NCI-H446 treated with DMSO at 0.1 percent for 48 hours (cell line): ENCODE measurements around the gene PRDX6.
"Not testable (repeated sequence)": the region's sequence is repeated elsewhere in the genome, so short reads cannot be mapped to it uniquely, and the experiment has no call there.

Experiments
- DNase-seq: peaks from one replicate; lab custom pipeline; 2025; lab: John Stamatoyannopoulos, UW

The PRDX6 gene, protein sequence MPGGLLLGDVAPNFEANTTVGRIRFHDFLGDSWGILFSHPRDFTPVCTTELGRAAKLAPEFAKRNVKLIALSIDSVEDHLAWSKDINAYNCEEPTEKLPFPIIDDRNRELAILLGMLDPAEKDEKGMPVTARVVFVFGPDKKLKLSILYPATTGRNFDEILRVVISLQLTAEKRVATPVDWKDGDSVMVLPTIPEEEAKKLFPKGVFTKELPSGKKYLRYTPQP

DNA sequence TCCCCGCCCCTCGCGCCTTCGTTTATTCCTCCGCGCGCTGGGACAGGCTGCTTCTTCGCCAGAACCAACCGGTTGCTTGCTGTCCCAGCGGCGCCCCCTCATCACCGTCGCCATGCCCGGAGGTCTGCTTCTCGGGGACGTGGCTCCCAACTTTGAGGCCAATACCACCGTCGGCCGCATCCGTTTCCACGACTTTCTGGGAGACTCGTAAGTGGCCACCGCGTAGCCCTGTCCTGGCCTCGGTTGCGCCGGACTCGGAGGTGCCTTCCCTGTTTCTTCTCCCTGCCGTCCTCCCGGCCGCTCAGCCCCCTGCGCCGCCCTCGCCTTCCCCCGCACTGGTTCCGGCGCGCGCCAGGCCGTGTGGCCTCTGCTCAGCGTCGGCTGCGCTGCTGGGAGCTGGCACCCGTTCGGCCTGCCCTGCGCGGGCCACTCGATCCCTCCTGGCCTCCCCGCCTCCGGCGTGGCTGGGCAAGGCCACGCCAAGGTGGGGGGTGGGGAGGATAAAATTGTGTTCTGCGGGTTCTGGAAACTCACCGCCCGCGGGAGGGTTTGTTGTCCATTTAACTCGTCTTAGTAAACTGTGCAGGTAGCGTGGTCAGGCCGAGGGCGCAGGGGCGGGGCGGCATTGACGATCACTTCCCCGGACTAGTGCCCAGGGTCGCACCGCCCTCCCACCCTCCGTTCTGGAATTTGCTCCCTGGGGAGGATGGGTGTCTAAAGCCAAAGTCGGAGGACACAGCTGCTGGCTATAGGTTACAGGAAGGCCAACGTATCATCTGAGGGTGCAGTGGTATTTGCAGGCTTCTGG is at the start of gene PRDX6:
PRDX6 (plus strand) TSS at position 50 of the 808 bp plus-strand sequence; CDS start at position 113, 63 bp downstream.
- peak; percentile 87 for DNase-seq

DNA sequence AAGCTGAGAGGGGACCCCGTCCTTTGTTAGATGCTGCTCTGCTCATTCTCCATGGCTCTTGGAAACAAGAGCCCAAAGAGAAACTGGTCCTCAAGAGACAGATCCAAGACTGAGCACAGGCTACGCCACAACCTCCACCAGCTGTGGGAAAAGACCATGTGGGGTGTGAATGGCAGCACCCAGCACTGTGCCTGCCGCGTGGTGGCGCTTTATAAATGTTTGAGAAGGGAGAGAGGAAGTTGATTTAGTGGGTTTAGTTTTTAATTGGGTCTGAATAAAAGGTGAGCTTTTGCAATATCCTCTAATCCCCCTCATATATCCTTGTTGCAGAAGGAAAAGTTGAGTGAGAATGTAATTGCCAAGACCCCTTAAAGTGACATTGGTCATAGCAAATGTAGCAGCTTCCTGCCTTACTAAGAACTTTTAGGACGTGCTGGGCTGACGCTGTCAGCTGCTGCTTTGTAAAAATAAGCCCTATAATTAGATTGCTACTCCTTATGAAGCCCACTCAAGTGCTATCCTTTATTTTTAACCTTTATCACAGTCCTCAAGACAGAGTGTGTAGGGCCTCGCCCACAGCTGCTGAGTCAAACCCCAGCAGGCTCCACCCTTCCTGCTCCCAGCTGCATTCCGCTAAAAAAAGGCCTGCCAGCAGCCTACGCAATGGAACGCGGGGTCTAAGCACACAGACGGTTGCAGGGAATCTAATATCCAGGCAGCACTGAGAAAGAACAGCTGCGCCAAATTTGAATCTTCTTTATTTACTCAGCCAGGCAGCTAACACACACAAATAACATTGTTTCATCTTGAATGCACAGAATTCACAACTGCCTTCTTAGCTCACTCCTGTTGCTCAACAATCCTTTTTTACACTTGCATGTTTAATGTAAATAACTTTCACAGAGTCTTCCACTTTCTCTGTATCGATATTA is 47.4 kb upstream of the PRDX6 start:
- peak; percentile 20 for DNase-seq

DNA sequence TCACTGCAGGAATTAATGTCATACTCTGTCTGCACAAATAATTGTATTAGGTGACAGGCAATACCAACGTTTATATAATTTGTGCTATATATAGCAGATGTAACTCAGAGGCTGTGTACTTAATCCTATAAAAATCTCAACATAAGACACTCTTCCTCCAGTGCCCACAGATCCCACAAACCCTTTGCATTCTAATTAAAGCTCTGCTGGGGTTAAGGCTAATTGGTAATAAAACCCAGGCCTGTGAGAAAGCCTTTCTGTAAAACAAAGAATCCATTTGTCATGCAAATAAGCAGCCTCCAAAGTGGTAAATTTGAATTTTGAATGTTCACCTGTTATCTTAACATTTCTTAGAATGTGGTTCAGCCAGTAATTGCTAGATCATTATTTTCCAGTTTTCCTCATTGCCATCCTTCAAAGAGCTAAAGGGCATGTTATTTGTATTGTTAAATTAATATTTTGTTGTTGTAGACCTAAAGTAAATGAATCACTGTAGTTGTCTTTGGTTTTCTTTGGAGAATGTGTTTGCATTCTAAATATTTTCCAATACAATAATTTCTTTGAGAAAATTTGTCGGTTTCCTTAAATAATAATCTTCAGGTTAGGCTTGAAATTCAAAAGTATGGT is 46.3 kb upstream of the PRDX6 start:
- no peak for DNase-seq

DNA sequence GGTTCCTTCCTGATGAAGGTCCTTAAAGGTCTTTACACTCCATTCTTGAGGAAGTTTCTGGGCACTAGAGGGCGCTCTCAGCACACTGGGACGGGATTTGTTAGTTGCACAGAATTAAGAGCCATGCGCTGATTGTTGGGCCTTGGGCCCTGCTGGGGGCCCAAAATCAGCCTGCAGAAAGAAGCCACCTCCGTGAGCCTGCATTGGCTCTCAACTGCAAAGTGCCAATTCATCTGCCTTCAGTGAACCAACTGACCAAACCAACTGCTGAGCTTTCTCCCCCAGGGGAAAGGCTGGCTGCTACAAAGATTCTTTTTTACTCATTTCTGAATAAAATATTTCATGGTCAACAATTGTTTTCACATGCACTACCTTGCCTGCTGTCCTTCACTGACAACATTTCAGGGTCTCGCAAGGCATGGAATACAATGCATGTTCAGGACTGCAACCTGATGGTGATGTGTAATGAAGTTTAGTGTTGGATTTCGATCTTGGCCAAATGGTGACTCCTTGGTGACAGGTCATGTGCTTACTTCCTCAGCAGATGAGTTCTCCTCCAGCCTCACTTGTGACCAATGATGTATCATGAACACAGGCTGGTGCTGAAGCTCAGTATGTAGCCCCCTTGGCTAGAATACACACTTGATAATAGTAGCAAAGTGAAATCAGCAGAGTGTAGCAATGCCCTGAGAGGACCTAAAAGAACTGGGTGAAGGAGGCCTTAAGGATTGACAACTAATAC is 45.7 kb upstream of the PRDX6 start:
- DNase-seq = peak; percentile 66

DNA sequence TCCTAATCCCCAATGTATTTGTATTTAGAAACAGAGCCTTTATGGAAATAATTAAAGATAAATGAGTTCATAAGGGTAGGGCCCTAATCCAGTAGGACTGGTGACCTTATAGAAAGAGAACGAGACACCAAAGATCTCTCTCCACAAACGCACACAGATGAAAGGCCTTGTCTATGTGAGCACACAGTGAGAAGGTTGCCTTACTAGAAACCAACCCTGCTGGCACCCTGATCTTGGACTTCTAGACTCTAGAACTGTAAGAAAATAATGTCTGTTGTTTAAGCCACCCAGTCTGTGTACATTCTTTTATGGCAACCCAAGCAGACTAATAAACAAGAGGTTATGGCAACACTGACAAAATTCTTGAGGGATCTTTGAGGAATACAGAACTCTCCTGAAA is 44.8 kb upstream of the PRDX6 start:
- no peak for DNase-seq

DNA sequence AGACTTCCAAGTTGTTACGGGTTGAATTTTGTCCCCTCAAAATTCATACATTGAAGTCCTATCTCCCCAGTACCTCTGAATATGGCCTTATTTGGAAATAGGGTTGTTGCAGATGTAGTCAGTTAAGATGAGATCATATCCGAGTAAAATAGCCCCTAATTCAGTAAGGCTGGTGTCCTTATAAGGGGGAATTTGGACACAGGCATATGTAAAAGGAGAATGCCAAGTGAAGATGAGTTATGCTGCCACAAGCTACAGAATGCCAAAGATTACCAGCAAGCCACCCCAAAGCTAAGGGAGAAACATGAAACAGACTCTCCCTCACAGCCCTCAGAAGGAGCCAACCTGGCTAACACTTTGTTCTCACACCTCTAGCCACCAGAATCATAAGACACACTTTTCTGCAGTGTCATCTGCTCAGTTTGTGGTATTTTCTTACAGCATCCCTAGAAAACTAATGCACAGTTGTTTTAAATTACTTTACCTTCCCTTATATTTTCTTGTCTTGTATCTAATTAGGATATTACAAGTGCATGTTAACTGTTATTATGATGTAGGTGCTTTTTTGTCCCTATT is 43.3 kb upstream of the PRDX6 start:
- DNase-seq = no peak

DNA sequence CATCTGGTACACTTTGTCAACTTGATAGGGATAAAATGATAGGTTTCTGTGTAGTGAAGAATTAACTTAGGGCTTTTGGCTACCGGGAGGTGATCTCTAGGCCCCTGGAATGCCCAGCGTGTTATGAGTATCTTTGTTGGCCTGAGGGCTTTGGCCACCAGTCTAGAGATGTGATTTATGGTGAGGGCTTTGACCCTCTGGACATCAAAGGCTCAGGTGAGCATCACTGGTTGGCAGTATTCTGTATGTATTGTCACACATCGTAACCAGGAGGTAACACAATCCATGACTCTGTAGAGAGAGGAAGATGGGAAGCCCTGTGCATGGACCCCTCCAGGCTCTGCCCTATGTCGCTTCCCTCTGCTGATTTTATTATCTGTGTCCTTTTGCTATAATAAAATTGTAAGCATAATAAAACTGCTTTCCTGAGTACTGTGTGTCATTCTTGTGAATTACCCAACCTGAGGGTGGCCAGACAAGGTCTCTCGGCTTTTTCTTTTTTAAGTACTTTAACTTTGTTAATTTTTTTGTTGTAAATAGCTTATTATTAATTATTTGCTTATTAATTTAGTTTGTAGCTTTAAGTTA is 40.2 kb upstream of the PRDX6 start:
- DNase-seq = no peak

DNA sequence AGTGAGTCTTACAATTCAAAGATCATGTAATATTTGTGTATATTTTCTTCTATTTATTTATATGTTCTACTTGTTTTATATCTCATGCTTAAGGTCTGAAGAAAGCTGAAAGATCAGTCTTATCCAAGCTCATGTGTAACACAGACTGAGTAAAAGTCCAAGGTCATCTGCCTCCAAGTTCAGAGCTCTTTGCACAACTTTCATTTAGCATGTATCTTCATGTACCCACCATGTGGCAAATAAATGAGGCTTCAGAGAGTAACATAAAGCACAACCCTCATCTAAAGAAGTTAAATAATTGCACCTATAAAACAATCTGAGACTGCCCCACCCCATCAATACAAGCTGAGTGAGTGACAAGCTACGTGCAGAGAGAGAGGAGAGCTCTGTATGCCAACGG is 38.5 kb upstream of the PRDX6 start:
- DNase-seq = no peak

DNA sequence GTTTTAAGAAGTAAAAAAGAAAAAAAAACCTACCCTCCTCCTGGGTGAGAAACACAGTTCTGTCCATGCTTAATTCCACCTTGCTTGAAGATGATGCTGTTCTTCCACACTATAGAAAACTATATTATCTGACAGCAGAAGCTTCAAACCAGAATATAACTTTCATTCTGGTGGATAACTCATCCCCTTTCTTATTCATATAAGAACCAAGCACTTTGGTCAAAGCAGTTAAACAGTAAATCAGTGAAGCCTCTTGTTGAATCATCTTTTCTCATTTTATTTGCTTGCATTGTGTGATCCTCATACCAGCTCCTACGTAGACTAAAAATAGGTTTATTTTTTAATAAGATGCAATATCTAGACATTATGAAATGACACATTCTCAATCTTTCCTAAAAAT is 36.7 kb upstream of the PRDX6 start:
- DNase-seq = no peak

DNA sequence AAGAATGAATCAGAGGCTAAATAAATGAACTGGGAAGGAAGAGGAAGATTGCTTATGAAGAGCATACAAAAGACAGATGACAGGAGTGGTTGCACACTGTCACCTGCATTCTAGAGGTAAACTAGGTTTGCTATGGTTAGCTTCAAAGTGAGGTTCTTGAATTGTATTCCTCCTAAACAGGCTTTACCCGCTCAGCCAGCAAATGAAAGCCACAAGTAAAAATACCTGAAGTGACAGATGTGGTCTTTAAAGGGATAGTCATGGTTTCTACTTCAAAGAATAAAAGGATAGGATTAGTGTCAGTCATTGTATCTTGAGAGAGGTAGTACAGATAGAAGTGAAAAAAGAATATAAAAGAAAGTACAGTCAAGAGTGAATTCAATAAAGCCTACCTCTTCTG is 32.4 kb upstream of the PRDX6 start:
- DNase-seq = no peak

DNA sequence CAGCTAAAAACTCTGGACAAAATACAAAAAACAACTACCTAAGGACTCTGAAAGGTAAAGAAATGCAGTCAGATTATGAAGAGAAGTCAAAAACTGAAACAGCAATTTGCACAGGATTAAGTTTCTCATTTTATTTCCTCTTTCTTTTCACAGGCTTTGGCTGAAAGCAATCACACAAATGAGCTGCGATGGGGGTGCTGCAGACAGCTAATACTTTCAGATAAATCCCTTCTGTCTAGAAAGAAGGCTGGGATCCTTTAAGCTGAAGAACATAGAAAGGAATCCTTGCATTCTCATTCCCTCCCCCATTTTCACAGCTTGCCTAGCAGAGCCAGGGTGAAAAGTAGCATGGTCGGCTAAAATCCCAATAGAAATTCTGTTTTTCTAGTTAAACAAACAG is 32.0 kb upstream of the PRDX6 start:
- DNase-seq = no peak

DNA sequence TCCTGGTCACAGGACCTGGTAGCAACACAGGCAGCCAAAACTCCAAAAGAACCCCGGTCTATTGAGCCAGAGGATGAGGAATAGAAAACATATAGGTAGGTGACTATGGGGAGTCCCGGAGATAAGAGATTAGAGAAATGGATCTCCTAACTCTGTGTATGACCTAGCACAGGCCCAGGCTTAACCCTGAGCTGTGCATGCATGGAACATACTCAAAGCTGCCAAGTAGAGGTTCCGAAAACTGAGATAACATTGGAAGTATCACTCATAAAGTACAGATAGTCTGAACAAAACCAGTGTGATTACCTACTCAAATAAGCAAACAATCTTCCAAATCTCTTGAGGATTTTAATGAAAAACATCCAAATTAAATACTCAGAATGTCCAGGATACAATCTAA is 31.5 kb upstream of the PRDX6 start:
- no peak for DNase-seq

DNA sequence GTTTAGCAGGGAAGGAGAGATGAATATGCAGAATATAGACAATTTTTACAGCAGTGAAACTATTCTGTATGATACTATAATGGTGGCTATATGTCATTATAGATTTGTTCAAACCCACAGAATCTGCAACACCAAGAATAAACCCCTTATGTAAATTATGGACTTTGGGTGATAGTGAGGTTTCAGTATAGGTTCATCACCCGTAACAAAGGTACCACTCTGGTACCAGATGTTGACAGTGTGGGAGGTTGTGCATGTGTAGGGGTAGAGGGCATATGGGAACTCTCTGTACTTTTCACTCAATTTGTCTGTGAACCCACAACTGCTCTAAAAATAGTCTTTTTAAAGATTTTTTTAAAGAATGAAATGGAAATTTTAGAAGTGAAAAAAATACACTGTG is 29.9 kb upstream of the PRDX6 start:
- no peak for DNase-seq

DNA sequence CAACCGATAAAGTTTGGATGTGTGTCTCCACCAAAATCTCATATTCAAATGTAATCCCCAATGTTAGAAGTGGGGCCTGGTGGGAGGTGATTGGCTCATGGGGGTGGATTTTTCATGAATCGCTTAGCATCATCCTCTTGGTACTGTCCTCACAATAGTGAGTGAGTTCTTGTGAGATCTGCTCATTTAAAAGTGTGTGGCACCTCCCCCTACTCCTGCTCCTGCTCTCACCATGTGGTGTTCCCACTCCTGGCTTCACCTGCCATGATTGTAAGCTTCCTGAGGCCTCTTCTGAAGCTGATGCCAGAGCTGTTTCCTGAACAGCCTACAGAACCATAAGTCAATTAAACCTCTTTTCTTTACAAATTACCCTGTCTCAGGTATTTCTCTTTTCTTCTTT is 28.2 kb upstream of the PRDX6 start:
- no peak for DNase-seq

DNA sequence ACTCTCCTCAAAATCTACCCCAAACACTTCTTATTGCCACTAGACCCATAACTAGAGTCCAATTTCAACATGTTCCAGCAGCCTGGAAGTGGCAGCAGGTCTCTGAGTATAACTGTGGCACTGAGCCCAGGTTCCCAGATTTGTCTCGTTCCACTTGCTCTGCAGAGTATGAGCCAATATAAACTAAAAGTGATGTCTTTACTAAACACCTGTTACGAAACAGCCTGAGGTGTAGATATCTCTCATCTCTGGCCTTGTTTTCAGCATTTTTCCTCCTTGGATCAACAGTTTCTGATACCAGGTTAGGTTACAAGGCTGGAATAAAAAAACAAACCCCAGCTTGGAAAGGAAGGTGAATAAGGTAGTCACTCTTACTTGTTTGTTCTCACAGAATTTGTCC is 25.2 kb upstream of the PRDX6 start:
- no peak for DNase-seq

DNA sequence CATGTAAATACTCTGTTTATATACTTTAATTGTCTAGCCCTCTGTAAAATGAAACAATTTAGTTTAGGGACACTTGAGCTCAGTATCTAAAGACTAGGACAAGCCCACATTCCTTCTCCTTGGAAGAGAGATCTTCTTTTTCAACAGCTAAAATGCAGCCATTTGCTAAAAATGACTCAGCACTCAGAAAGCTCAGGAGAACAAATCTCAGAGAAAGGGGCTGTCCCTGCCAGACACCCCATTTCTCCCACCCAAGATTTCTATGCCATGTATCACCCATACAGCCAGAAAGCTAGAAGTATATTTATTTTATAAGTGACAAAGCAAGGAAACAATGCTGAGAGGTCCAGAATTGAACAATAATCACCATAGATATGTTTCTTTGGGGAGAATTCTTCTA is 23.2 kb upstream of the PRDX6 start:
- no peak for DNase-seq

DNA sequence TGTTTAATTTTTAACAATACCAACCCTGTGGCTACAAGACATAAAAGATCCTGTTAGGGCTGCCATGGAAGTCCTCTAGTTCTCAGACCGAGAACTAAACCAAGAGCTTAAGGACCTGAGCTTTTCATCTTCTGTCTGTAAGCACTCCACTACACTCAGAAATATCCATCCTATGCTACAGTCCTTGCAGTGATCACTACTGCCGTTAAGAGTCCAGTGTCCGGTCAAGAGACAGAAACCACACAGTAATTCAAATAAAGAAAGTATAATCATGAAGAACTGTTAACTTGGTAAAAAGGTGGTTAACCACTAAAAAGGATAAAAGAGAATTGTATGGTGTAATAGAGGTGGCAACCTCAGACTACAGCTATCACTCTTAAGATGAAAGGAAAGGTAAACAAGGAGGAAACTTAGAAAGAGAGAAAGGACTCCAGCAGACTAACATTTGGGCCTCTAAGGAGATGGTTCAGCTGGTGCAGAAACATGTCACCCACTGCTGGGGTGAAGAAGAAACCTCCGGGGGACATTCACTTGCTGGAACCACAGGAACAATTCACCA is 22.1 kb upstream of the PRDX6 start:
- no peak for DNase-seq

DNA sequence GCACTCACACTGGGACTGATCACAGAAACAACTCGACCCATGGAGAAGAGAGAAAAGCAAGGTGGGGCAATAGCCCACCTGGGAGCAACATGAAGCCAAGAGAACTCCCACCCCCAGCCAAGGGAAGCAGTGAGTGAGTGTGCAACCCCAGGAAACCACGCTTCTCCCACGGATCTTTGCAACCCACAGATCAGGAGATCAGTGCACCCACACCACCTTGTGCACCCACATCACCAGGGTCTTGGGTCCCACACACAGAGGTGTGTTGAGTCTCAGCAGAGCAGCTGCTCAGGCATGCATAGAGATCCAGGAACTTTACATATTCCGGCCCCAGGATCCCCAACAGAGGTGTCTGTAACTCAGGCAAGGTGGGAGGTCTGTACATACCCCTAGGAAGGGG is 17.2 kb upstream of the PRDX6 start:
- no peak for DNase-seq

DNA sequence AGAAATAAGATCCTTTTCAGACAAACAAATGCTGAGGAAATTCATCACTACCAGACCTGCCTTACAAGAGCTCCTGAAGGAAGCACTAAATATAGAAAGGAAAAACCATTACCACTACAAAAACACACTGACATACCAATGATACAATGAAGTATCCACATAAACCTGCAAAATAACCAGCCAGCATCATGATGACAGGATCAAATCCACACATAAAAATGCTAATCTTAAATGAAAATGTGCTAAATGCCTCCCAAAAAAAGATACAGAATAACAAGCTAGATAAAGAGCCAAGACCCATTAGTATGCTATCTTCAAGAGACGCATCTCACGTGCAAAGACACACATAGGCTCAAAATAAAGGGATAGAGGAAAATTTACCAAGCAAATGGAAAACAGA is 14.5 kb upstream of the PRDX6 start:
- DNase-seq = not testable (repeated sequence)

DNA sequence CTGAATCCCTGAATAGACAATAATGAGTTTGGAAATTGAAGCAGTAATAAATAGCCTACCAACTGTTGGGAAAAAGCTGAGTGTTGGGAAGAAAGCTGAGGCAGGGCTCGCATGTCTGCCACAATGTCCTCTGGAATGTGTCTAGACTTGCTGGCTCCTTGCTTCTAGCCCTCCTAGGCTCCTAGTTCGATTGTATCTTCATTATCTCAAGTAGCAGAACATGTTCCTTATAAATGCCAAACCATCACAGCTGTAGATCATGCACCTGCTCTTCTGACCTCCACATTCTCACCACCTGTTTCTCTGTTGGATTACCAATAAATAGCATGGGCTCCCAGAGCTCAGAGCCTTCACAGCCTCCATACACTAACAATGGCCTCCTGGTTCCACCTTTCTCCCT is 12.9 kb upstream of the PRDX6 start:
- DNase-seq = not testable (repeated sequence)
